Measurements from ENCODE around the gene LRCH4.
"Not testable (repeated sequence)": the region's sequence is repeated elsewhere in the genome, so short reads cannot be mapped to it uniquely, and the experiment has no call there.

Gene LRCH4

DNA sequence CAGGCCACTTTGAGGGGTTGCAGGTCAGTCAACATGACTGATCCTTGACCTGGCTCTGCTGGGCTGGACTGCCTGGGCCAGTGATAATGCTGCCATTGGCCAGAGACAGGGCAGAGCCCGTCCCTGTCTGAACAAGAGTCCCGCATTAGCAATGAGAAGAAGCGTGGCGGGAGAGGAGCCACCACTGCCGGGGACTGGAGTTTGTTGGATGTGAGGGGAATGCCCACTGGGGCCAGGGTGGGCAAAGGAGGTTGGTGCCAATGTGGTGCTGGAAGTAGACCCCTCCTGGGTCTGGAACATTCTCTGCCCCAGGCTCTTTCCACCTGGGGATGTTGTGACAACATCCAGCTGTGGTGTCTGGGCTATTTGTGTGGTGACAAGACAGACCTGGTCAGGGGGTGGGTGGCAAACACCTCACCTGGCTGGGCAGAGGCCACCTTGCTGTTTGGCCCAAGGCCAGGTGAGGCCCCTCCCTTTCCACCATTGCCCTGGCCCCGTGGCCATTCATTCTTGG is 19.9 kb downstream of the LRCH4 start:
- no peak overlapping the region for H3K4me3 ChIP-seq (replicated peaks in 1 of 2; ENCODE audit: low read depth in 2 of 2, low read length in 2 of 2)
- no peak for DNase-seq (ENCODE audit: low read depth in 2 of 2)
- TF ChIP-seq, protein P1, sequence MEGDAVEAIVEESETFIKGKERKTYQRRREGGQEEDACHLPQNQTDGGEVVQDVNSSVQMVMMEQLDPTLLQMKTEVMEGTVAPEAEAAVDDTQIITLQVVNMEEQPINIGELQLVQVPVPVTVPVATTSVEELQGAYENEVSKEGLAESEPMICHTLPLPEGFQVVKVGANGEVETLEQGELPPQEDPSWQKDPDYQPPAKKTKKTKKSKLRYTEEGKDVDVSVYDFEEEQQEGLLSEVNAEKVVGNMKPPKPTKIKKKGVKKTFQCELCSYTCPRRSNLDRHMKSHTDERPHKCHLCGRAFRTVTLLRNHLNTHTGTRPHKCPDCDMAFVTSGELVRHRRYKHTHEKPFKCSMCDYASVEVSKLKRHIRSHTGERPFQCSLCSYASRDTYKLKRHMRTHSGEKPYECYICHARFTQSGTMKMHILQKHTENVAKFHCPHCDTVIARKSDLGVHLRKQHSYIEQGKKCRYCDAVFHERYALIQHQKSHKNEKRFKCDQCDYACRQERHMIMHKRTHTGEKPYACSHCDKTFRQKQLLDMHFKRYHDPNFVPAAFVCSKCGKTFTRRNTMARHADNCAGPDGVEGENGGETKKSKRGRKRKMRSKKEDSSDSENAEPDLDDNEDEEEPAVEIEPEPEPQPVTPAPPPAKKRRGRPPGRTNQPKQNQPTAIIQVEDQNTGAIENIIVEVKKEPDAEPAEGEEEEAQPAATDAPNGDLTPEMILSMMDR (IDR thresholded peaks at IDR 0.05; ENCODE audit: low read depth, low read length): no peak

DNA sequence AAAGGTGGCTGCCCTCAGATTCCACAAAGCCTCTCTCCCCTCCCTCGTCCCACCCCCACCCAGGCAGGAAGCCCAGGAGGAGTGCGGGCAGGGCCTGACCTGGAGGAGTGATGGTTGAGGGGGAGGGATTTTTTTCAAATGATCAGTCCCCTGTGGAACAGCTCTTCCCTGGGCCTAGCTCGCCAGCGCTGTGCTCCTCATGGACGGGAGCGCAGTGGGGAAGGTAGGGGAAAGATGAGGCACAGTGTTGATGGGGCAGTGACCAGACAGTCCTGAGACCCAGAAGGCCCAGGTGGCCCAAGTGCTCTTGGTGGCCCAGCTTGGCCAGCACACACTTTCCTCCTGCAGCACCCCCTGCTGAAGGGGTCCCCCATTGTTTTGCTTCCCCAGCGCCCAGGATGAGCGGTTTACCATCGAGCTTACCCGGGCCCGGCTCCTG is 20.8 kb downstream of the LRCH4 start:
- no peak overlapping the region for H3K4me3 ChIP-seq (replicated peaks in 1 of 2; ENCODE audit: low read depth in 2 of 2, low read length in 2 of 2)
- TF ChIP-seq, protein P1 (IDR thresholded peaks at IDR 0.05; ENCODE audit: low read depth, low read length): no peak

DNA sequence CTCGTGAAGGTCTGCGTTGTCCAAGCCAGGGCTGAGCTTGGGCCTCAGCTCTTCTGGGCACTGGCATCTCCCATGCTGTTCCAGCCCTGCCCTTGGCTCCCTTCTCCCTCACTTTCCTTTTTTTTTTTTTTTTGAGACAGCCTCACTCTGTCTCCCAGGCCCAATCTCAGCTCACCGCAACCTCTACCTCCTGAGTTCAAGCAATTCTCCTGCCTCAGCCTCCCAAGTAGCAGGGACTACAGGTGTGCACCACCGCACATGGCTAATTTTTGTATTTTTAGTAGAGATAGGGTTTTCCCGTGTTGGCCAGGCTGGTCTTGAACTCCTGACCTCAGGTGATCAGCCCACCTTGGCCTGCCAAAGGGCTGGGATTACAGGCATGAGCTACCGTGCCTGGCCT is 21.5 kb downstream of the LRCH4 start:
- not testable (repeated sequence) for DNase-seq (ENCODE audit: low read depth in 2 of 2)

More for the DNA sequence above, 20.8 kb downstream of the LRCH4 start:
- DNase-seq (ENCODE audit: low read depth in 2 of 2): no peak

DNA sequence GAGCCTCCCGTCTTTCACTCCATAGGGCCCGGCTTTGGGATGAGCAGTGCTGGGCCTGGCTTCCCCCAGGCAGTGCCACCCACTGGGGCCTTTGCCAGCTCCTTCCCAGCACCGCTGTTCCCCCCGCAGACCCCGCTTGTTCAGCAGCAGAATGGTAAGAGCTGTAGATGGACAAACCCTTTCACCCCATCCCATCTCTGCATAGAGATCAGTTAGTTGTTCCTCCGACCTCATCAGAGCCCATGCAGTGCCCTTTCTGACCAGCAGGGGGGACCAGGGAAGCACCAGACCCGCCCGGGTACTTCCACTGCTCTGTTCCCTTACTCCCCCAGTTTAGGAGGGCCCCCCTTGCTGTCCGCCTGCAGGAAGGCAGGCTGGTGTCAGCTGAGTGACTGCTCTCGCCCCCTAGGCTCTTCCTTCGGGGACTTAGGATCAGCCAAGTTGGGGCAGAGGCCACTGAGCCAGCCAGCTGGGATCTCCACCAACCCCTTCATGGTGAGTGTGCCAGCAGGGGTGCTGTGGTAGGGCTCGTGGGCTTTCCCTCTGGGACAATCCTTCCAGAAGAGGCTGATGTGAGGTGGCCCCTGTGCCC is 22.0 kb downstream of the LRCH4 start:
- TF ChIP-seq, protein P1 (IDR thresholded peaks at IDR 0.05; ENCODE audit: low read depth, low read length): peak; percentile 99
- no peak overlapping the region for H3K4me3 ChIP-seq (replicated peaks in 1 of 2; ENCODE audit: low read depth in 2 of 2, low read length in 2 of 2)

More for the DNA sequence above, 21.5 kb downstream of the LRCH4 start:
- not testable (repeated sequence) for H3K4me3 ChIP-seq (replicated peaks in 1 of 2; ENCODE audit: low read depth in 2 of 2, low read length in 2 of 2)

DNA sequence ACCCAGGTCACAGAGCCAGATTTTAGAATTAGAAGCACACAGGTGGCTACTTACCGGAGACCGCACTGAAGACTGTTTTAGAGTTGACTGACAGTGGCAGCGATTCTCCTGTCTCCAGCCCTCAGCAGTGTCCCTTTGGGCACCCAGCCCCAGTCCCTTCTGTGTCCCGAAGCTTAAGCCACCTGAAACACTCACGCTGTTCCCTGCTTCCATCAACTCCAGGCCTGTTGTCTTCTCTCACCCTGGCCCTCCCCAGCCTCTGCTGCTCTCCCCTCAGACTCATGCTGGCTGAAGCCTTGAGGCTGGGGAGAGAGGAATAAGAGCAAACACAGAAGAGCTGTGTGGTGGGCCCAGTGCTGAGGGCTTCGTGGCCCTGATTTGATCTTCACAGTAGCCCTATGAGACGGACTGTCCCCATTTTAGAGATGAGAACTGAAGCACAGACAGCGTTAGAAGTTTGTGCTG is 22.8 kb downstream of the LRCH4 start:
- DNase-seq (ENCODE audit: low read depth in 2 of 2): no peak
- H3K4me3 ChIP-seq (replicated peaks in 1 of 2; ENCODE audit: low read depth in 2 of 2, low read length in 2 of 2): no peak overlapping the region
- TF ChIP-seq, protein P1 (IDR thresholded peaks at IDR 0.05; ENCODE audit: low read depth, low read length): no peak

More for the DNA sequence above, 22.0 kb downstream of the LRCH4 start:
- DNase-seq (ENCODE audit: low read depth in 2 of 2): peak; percentile 80 to 82

DNA sequence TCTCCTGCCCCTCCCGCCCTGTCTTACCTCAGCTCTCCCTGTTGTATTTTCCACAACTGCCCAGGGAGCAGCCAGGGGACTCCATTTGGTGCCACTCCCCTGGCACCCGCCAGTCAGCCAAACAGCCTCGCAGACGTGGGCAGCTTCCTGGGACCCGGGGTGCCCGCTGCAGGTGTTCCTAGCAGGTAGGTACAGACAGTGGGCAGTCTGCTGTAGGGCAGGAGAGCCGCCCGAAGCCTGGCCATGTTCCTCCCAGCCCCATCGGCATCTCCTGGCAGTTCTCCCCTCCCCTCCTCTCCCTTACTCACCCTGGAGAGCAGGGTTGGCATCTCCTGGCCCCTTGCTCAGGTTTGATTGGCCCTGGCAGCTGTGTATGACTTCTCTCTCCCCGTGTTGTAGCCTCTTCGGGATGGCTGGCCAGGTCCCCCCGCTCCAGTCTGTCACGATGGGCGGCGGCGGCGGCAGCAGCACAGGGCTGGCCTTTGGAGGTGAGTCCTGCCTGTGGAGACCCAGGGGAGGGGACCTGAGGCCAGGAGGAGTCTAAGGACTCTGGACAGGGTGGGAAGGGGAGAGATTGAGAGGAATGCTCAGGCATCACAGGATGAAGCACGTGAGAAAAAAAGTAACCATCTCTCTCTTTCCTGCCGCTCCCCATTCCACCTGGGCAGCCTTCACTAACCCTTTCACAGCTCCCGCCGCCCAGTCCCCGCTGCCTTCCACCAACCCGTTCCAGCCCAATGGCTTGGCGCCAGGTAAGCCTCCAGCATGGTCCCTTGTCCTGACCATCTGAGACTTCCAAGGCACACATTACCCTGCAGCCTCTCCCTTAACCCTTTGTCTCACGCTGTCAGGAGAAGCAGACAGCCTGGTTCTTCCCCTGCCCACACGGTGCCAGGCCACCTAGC is 23.5 kb downstream of the LRCH4 start:
- no peak for DNase-seq (ENCODE audit: low read depth in 2 of 2)
- TF ChIP-seq, protein P1 (IDR thresholded peaks at IDR 0.05; ENCODE audit: low read depth, low read length): no peak
- H3K4me3 ChIP-seq (replicated peaks in 1 of 2; ENCODE audit: low read depth in 2 of 2, low read length in 2 of 2): no peak overlapping the region
